T-helper 9 cell (primary cell): ENCODE measurements around the gene PRODH2.
A peak's percentile ranks its signal among the peaks of the same experiment; 100 is the strongest.

Source experiments
- DNase-seq: peaks from one replicate; pipeline ENCODE4 v3.0.0-alpha.2; 2020

Gene PRODH2

GRCh38 chr19:35755550-35756376 is 56.9 kb downstream of the PRODH2 start:
- peak; percentile 38 for DNase-seq

- no peak for DNase-seq
These were observed 57.5 kb downstream of the PRODH2 start for GRCh38 chr19:35755131-35755549.

- no peak for DNase-seq
These were observed 58.1 kb downstream of the PRODH2 start for GRCh38 chr19:35754370-35755130.

DNA sequence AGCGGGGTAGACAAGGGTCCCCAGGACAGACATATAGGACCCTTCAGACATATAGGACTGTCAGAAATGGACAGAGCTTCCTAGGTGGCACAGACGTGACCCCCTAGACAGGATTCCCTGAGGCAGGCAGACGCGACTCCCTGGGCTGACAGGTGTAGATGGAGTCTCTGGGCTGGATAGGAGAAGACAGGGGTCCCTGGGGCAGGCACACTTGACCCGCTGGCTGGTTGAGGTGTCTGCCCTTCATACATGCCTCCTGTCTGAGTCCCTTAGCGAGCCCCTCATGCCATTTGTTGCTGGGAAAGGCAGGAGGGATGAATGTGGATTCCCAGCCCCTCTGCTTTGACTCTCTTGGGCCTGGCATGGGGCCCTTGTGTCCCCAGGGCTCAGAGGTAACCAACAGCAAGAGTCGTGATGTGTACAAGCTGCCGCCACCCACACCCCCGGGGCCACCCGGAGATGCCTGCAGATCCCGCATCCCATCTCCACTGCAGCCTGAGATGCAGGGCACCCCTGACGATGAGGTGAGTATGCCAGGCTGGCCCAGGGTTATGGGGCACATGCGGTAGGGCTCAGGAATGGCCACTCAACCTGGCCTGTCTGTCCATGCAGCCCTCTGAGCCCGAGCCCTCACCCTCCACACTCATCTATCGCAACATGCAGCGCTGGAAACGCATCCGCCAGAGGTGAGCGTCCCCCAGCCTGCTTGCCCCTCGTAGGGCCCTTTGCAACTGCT is 58.8 kb downstream of the PRODH2 start:
- no peak for DNase-seq

- DNase-seq = no peak
These were observed 59.8 kb downstream of the PRODH2 start for GRCh38 chr19:35752746-35753350.

GRCh38 chr19:35751839-35752745 is 60.6 kb downstream of the PRODH2 start:
- DNase-seq = no peak

- no peak for DNase-seq
These were observed 62.5 kb downstream of the PRODH2 start for GRCh38 chr19:35750167-35750566.
